ENCODE data around the gene TNPO2.
A peak's percentile ranks its signal among the peaks of the same experiment; 100 is the strongest.

TNPO2 gene

DNA sequence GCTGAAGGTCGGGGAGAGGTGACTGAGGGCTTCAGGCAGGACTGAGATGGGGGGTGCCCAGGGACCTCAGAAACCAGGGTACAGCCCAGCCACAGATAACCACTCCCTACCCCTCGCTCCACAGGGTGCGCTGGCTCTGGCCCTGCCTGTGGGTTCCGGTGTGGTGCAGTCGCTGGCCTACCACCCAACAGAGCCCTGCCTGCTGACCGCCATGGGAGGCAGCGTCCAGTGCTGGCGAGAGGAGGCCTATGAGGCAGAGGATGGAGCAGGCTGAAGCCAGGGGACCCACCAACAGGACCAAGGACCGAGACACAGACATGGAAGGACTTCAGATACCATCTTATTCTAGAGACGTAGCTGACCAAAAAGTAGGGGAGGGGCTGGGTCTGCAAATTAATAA lies 48.3 kb downstream of the TNPO2 start:
- no peak for DNase-seq

DNA sequence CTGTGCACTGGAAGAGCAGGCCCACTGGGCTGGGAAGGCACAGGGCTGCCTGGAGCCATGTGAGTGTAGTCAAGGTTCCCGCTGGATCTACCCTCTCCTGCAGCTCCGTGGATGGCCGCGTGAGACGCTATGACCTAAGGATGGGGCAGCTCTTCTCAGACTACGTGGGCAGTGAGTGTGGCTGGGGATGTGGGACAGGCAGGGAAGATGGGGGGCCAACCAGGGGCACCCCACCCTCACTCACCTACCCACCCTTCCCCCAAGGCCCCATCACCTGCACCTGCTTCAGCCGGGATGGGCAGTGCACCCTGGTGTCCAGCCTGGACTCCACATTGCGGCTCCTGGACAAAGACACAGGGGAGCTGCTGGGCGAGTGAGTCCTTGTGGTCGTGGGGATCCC lies 51.0 kb downstream of the TNPO2 start:
- DNase-seq: no peak

DNA sequence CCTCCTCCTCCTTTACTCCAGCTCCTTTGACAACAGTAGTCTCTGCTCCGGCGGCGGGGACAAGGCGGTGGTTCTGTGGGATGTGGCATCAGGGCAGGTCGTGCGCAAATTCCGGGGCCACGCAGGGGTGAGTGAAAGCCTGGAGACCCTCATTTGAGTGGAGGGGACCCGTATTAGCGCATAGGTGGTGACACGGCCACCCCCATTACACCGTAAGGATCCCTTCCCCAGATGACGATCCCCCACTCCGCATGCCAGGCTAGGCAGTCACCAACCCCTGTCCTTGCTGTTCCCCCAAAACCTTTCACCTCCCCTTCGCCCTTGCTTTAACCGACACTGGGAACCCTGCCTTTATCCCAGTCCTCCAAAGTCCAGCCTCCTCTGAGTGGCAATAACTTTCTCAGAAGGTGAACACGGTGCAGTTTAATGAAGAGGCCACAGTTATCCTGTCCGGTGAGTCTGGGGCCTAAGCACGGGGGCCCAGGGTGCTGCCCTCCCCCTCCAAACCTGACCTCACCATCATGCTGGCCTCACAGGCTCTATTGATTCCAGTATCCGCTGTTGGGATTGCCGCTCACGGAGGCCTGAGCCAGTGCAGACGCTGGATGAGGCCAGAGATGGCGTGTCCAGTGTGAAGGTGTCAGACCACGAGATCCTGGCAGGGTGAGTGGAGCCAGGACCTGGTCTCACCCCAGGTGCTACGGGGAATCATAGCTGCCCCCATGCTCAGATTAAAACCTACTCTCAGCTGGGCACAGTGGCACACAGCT lies 53.4 kb downstream of the TNPO2 start:
- no peak for DNase-seq

DNA sequence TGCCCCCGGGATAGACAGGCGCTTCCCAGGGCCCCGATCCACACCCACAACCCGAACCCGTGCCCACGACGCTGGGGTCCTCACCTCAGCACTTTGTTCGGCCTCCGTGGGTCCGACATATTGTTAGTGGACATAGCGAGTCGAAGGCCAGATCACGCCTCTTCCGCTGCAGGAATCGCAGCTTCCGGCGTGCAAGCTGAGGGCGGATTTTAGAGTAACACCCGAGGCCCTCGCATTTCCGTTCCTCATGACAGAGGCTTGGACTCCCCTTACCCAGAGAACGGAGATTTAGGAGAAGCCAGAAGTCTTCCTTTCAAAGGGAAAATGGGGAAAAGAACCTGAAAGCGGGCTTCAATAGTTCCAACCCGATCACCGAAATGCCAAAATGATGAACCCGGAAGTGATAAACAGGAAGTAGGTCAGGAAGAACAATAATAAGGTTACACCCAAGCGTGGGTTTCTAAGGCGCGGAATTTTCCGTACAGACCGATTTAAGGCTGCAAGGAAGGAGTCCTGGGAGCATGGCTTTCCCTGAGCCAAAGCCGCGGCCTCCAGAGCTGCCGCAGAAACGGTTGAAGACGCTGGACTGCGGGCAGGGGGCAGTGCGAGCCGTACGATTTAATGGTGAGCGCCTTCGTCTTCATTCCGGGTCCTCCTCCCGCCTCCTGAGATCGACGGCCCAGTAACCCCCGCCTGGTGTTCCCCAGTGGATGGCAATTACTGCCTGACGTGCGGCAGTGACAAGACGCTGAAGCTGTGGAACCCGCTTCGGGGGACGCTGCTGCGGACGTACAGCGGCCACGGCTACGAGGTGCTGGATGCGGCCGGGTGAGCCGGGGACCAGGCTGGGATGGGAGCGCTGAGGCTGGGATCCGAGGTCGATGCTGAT lies 54.2 kb downstream of the TNPO2 start:
- DNase-seq: peak; percentile 41 to 81 (median 62)

DNA sequence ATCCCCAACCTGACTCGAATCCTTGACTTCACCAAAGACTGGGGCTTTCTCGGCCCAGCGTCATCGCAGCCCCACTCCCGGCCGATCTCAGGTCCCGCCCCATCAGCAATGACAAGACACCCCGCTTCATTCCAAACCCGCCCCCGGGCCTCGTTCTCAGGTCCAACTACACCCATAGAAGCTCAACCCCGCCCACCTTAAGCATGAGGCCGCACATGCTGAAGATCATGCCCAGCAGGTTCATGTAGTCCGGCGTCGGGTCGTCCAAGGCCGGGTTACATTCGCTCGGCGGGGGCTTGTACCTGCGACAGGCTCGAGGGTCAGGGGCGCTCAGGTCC lies 54.8 kb downstream of the TNPO2 start:
- DNase-seq: peak; percentile 54 to 78 (median 69)

DNA sequence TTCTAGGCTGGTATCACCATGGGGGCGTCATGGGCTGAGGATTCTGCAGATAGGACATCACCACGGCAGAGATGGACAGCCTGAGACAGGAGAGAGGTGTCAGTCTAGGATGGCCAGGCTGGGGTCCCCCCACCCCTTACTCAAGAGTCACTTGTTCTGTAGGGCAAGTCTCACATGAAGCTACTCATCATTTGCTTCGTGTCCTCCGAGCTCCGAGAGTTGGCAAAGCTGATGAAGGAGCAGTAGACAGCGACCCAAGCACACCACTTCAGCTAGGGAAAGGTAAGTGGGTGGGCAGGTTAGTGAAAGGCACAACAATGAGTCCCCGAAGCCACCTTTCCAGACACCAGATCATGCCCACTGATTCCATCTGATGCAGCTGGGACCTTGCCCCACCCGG lies 55.4 kb downstream of the TNPO2 start:
- DNase-seq: no peak

DNA sequence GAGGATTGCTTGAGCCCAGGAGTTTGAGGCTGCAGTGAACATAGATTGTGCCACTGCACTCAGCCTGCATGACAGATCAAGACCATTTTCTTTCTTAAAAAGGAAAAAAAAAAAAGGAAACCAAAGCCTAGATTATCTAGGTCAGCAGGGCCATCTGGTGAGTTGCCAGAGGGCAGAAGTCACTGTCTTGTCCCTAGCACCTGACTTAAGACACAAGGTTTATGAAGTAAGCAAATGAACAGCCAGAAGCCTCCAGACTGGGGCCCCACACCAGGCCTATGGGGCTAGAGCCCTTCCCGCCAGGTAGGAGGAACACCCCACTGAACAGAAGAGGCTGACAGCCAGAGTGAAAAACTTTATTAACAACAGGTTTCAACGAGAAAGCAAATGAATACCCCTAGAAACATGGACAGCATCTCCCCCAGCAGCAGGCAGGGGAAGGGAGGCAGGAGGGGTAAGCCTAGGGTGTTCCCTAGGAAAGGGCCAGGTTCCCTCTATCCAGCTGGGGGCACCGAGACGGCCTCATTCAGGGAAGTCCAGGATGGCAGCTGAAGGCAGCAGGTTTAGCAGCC lies 55.9 kb downstream of the TNPO2 start:
- DNase-seq: no peak

DNA sequence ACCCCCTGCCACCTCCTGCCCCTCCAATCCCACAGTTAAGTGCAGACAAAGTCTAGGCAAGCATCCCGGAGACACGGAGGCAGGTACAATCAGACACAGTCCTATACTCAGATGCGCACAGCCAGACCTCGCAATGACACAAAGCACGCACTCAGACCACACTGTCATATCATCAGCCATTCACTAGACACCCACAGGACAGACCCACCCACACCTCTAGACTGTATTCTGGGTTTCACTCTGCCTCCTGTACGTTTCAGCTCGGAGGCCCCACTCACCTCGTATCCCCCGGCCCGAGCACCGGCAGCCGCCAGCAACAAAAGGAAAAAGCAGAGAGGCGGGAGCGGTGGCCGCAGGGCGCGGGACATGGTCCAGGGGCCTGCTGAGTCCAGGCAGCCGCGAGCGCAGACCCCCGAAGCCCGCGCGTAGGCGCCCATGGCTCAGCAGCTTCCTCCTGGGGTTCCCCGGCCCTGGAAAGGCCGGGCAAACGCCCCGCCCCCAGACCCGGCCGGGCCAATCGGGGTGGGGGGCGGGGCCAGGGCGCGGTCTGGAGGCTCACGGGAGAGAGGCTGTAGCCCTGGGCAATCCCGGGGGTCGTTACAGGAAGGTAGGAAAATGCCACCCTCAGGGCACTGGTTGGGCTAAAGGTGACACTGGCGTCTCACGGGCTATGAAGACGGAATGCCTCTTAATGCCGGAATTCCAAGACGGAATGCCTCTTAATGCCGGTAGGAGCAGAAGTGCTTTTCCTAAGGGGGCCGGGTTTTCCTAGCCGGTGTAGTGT lies 57.3 kb downstream of the TNPO2 start, which contains the start of the genes MAN2B1 and WDR83:
Gene MAN2B1, minus strand, starts transcription at position 478 of the 784 bp plus-strand sequence. Its CDS starts 41 bp downstream, at position 437.
Gene WDR83, plus strand, starts transcription at position 543 of the 784 bp plus-strand sequence. CDS start 2,984 bp downstream, outside the sequence.
- peak; percentile 68 to 81 (median 71) for DNase-seq

DNA sequence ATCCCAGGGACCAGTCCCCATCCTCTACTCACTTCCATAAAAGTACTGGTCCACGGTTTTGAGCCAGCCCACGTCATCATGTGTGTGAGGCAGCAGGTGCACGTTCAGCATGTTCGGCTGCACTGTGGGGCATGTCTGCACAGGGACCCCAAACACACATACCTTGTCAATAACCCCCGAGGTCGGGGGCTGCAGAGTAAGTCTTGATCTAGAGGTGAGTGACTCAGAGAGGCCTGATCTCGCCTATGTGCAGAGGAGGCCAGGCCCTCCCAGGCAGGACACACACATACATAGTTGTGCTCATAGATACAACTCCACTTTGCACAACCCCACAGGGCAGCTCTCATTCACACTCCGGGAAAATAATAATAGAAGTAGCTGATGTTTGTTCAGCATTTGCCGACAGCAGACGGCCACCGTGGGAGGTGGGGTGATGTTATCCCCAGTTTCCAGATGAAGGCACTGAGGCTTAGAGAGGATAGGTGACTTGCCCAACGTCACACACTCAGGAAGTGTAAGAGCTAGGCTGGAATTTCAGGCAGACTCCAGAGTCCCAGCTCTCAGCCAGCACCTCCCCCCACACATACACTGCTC lies 58.0 kb downstream of the TNPO2 start:
- peak in 1 of 5 donors; percentile 25 for DNase-seq

DNA sequence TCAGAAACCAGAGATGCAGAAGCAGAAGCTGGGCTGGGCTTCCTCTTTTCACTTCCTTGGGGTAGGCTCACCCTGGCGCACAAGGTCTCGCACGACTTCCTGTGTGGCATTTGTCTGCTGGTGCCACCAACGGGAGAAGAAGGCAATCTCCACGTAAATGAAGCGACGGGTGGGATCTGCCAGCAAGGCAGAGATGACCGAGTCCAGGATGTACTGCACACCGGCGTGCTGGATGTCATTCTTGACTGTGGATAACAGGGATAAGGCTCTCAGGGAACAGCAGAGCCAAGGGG lies 58.5 kb downstream of the TNPO2 start:
- peak in 3 of 5 donors; percentile 29 to 78 (median 45) for DNase-seq

DNA sequence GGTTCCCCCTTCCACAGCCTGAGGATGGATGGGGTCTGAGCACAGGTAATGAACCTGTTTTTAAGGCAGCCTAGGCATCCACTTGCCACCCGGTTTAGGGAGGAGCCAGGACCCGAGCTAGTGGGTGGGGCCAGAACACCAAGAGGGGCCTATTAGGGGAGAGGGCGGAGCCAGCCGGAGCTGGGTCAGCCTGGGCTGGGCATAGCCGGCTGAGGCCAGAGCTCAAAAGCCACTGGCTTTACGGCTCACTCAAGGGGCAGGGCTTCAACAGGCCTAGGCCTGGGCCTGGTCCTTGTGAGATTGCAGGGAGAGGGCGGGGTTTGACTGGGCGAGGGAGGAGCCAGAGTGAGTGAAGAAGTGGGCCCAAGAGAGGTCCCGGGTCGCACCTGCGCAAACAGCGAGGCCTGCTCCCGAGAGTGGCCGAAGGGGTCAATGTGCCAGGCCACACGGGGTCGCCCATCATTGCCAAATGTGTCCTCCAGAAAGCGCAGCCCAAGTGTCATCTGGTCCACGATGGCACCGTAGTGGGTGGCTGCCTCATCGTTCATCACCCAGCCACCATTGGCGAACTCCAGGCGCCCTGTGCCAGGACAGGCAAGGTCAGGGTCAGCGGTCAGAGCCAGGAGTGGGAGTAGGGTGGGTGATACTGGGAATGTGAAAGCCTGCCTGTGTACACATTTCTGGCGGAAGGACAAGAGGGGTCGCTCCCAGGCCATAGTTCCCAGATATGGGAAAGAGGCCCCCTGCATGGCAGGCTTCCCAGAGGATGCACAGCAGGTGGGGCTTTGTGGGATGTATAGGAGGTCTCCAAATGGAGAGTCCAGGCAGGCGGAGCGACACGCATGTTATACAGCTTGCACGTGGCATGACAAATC lies 59.1 kb downstream of the TNPO2 start:
- DNase-seq: no peak

DNA sequence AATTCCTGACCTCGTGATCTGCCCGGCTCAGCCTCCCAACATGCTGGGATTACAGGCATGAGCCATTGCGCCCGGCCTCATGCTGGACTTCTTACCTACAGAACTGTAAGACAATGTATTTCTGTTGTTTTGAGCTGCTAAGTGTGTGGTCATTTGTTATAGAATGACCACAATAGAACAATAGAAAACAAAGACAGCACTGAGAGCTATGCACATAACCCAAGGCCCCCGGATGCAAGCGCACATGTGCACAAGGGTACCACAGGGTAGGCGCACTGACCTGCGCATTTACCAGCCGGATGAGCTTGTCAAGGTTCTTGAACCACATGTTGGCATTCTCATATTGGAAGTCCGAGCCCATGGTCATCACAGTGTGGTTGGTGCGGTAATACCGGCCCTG lies 62.8 kb downstream of the TNPO2 start:
- no peak for DNase-seq

DNA sequence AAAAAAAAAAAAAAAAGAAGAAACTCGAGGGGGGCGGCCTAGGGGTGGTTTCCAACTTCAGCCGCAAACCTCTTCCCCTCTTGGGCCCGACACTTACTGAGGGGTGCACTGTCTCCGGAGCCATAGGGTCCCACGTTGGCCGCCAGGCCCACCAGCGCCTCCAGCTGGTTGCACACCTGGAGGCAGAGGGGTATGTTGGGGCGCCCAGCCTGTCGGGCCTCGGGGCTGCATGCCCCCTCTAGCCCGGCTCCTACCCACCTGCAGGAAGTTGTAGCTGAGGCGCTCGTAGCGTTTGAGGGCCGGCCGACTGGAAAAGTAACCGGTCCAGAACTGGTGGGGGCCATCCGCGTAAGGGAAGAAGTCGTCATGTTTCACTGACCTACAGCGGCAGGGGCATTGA lies 65.8 kb downstream of the TNPO2 start:
- DNase-seq: no peak

DNA sequence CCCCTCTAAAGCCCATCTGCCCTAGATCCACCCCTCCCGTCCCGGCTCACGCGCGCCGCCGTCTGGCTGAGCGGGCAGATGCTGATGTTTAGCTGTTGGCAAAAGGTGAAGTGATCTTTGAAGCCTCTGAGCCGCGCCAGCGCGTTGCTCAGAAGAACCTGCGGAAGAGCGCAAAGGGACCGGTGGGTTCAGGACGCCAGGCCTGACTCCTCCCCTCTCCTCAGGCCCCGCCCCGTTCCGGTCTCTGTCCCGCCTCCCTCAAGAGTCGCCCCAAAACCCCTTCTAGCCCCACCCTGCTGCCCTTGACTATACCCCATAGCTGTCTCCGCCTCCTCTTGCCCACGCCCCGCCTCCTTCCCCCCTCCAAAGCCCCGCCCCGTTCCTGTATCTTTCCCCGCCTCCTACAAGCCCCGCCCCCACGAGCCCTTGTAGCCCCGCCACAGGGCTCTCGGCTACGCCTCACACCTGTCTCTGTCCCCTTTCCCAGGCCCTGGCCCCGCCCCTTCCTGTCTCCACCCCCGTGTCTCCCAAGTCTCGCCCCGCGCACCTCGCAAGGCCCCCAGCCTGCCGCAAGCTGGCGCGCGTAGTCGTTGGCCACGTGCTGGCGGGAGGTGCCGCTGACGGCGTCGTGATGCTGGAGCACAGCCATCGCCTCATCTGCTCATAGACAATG lies 66.7 kb downstream of the TNPO2 start:
- no peak for DNase-seq

DNA sequence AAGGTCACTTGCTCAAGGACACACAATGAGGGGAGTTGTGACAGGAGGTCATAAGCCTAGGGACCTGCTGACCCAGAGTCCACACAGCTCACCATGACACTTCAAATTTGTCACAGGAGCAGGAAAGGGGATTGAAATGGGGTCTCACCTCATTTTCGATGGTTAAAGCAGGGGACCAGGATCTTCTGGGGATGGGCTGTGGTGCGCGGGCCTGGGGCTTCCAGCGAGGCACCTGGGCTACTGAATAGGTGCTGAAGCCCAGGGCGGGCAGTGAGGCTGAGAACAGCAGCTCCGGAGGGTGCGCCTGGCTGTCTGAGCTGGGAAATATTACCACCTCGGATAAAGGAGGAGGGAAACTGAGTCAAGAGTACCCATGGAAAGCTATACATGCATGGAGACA lies 68.2 kb downstream of the TNPO2 start:
- no peak for DNase-seq

DNA sequence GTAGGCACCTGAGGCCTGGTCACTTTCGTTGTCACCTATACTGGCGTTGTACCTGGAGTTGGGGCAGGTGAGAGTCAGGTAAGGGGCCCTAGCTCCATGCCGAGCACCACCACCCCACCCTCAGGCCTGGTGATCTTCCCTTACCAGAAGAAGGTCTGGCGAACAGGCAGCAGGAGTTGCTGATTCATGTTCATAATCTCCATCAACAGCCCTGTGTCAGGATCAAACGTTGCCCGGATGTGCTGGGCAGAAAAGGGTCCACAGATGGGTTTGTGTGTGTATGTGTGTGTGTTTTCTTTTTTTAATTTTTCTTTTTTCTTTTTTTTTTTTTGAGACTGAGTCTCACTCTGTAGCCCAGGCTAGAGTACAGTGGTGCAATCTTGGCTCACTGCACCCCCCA lies 71.5 kb downstream of the TNPO2 start:
- DNase-seq: no peak

DNA sequence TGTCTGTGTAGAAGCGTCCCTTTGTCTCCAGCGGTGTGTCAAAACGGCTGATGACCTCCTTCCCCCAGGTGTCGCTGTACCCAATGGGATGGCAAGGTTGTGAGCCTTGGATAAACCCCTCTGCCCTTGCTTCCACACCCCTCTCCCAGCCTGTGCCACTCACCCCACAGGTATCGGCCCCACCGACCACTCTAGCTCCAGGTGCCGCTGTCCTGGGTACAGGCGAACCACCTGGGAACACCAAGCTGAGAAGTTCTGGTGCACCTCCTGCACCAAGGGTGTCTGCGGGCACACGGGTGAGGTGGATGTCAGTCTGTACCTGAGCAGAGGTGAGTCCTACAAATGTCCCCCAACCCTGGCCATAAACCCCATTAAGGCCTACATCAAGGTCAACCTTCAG lies 73.8 kb downstream of the TNPO2 start:
- DNase-seq: no peak

Measured in T-helper 1 cell (primary cell).